ENCODE results near the gene AMHR2. TPM values are rescaled to one million over a fixed set of nuclear protein-coding genes. Genes with fewer than 3 reads are reported as not detected.
"Not testable (repeated sequence)": the region's sequence is repeated elsewhere in the genome, so short reads cannot be mapped to it uniquely, and the experiment has no call there.

AMHR2 gene
- total RNA-seq, 1 donor = not detected

- TF ChIP-seq CTCF (IDR thresholded peaks at IDR 0.05; ENCODE audit: insufficient read depth, low read depth, low read length) = no peak
- no peak for DNase-seq (ENCODE audit: low read depth)
- H3K4me3 ChIP-seq (ENCODE audit: low read depth, low read length) = no peak overlapping the region
Measured at GRCh38 chr12:53399896-53400295, 23.8 kb upstream of the AMHR2 start.

- not testable (repeated sequence) for DNase-seq (ENCODE audit: low read depth); H3K4me3 ChIP-seq (ENCODE audit: low read depth, low read length)
Measured at GRCh38 chr12:53402351-53402750, 21.3 kb upstream of the AMHR2 start.

- no peak overlapping the region for H3K4me3 ChIP-seq (ENCODE audit: low read depth, low read length)
- no peak for DNase-seq (ENCODE audit: low read depth)
- TF ChIP-seq CTCF (IDR thresholded peaks at IDR 0.05; ENCODE audit: insufficient read depth, low read depth, low read length) = no peak
Measured at GRCh38 chr12:53402871-53403270, 20.8 kb upstream of the AMHR2 start.

GRCh38 chr12:53410951-53411350 lies 12.7 kb upstream of the AMHR2 start:
- H3K4me3 ChIP-seq (ENCODE audit: low read depth, low read length) = no peak overlapping the region
- no peak for TF ChIP-seq CTCF (IDR thresholded peaks at IDR 0.05; ENCODE audit: insufficient read depth, low read depth, low read length)
- no peak for DNase-seq (ENCODE audit: low read depth)

GRCh38 chr12:53413485-53414204 lies 10.0 kb upstream of the AMHR2 start:
- no peak for DNase-seq (ENCODE audit: low read depth)
- TF ChIP-seq CTCF (IDR thresholded peaks at IDR 0.05; ENCODE audit: insufficient read depth, low read depth, low read length) = no peak
- no peak overlapping the region for H3K4me3 ChIP-seq (ENCODE audit: low read depth, low read length)

- TF ChIP-seq CTCF (IDR thresholded peaks at IDR 0.05; ENCODE audit: insufficient read depth, low read depth, low read length) = no peak
- H3K4me3 ChIP-seq (ENCODE audit: low read depth, low read length) = no peak overlapping the region
- DNase-seq (ENCODE audit: low read depth) = peak; percentile 72
Measured at GRCh38 chr12:53414756-53415417, 8.8 kb upstream of the AMHR2 start.

GRCh38 chr12:53415752-53416389 lies 7.8 kb upstream of the AMHR2 start:
- peak; percentile 44 for DNase-seq (ENCODE audit: low read depth)
- H3K4me3 ChIP-seq (ENCODE audit: low read depth, low read length) = not testable (repeated sequence)

GRCh38 chr12:53417291-53417816 lies 6.3 kb upstream of the AMHR2 start:
- not testable (repeated sequence) for DNase-seq (ENCODE audit: low read depth); H3K4me3 ChIP-seq (ENCODE audit: low read depth, low read length)

Measured in fibroblast of villous mesenchyme (primary cell).